KOPT-K1 (cell line): ENCODE results near the gene RAB17.

ENCODE experiments used
- H3K27ac ChIP-seq: fragments of 200-600 bp; sonication (generic); 2 replicates; pipeline ENCODE4 v1.5.1; 2016; ENCODE audit warnings: antibody characterized with exemption, mild to moderate bottlenecking, low read depth, low read length; ENCODE audit not compliant: poor library complexity, severe bottlenecking
- H3K36me3 ChIP-seq: fragments of 200-600 bp; sonication (generic); 2 replicates; pipeline ENCODE4 v1.5.1; 2017; ENCODE audit warnings: antibody characterized with exemption, mild to moderate bottlenecking, low read length, moderate library complexity; ENCODE audit not compliant: insufficient read depth
- H3K9me3 ChIP-seq: fragments of 200-600 bp; sonication (generic); 2 replicates; pipeline ENCODE4 v1.5.1; 2017; ENCODE audit warnings: antibody characterized with exemption, low read length, mild to moderate bottlenecking; ENCODE audit not compliant: insufficient read depth, poor library complexity, severe bottlenecking

Gene RAB17

DNA sequence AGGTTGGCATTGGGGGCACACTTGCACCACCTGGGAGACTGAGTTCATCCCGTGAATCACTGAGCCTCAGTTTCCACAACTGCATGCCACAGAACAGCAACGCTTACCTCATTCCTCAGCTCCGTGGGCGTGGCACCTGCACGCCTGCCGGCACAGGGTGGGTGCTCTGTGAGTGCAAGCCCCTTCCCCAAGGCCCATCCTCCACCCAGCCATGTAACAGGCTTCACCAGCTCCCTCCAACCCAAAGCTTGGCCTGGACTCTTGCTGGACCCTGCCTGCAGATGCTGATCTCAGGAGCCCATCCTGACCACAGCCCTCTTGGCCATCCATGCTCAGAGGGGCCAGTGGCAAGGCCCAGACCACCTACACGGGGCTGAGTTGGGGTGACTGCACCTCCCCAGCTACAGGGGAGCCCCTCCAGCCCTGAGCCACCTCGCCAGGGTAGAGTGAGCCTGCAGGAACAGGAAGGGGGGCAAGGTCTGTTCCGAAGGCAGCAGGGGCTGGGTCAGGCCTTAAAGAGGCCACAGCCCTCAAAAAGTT, 22.3 kb downstream of the RAB17 start:
- no peaks in the 10 kb centered on the region for H3K9me3 ChIP-seq
- no peak overlapping the region for H3K27ac ChIP-seq
- no peaks in the 10 kb centered on the region for H3K36me3 ChIP-seq

- Histone ChIP-seq H3K9me3 (no peaks in the 10 kb centered on the region), H3K36me3 (no peaks in the 10 kb centered on the region), H3K27ac (no peak overlapping the region)
These were observed 23.1 kb downstream of the RAB17 start for GRCh38 chr2:237567276-237568029.

GRCh38 chr2:237566401-237567235, 23.9 kb downstream of the RAB17 start, which contains the start of gene PRLH:
Gene PRLH (plus strand): TSS chr2:237566574. CDS start chr2:237566574, 0 bp downstream.
- H3K27ac ChIP-seq: no peak within 1 kb of the TSS
- no peaks in the 10 kb centered on the region for H3K36me3 ChIP-seq

GRCh38 chr2:237565974-237566373, 24.6 kb downstream of the RAB17 start:
- Histone ChIP-seq H3K9me3 (no peaks in the 10 kb centered on the region), H3K27ac (no peak overlapping the region), H3K36me3 (no peaks in the 10 kb centered on the region)

More at GRCh38 chr2:237566401-237567235, 23.9 kb downstream of the RAB17 start, which contains the start of gene PRLH:
- H3K9me3 ChIP-seq: no peaks in the 10 kb centered on the region

GRCh38 chr2:237564526-237565131, 25.9 kb downstream of the RAB17 start:
- Histone ChIP-seq H3K27ac (no peak overlapping the region), H3K36me3 (no peaks in the 10 kb centered on the region), H3K9me3 (no peaks in the 10 kb centered on the region)

- no peaks in the 10 kb centered on the region for H3K9me3 ChIP-seq
- no peak overlapping the region for H3K27ac ChIP-seq
- H3K36me3 ChIP-seq: no peaks in the 10 kb centered on the region
These were observed 26.7 kb downstream of the RAB17 start for GRCh38 chr2:237563816-237564215.

GRCh38 chr2:237561221-237561620, 29.3 kb downstream of the RAB17 start:
- peaks cover 4% of the 10 kb centered on the region for H3K9me3 ChIP-seq
- H3K36me3 ChIP-seq: no peaks in the 10 kb centered on the region
- H3K27ac ChIP-seq: no peak overlapping the region

GRCh38 chr2:237558961-237559641, 31.4 kb downstream of the RAB17 start:
- peaks cover 18% of the 10 kb centered on the region for H3K9me3 ChIP-seq
- H3K27ac ChIP-seq: no peak overlapping the region
- no peaks in the 10 kb centered on the region for H3K36me3 ChIP-seq

- no peak overlapping the region for H3K27ac ChIP-seq
- H3K36me3 ChIP-seq: no peaks in the 10 kb centered on the region
- peaks cover 18% of the 10 kb centered on the region for H3K9me3 ChIP-seq
These were observed 32.9 kb downstream of the RAB17 start for GRCh38 chr2:237557633-237558015.

GRCh38 chr2:237556773-237557632, 33.5 kb downstream of the RAB17 start:
- Histone ChIP-seq H3K36me3 (no peaks in the 10 kb centered on the region), H3K9me3 (peaks cover 18% of the 10 kb centered on the region), H3K27ac (no peak overlapping the region)

GRCh38 chr2:237555560-237555959, 35.0 kb downstream of the RAB17 start:
- H3K9me3 ChIP-seq: peaks cover 18% of the 10 kb centered on the region
- no peak overlapping the region for H3K27ac ChIP-seq
- H3K36me3 ChIP-seq: no peaks in the 10 kb centered on the region

DNA sequence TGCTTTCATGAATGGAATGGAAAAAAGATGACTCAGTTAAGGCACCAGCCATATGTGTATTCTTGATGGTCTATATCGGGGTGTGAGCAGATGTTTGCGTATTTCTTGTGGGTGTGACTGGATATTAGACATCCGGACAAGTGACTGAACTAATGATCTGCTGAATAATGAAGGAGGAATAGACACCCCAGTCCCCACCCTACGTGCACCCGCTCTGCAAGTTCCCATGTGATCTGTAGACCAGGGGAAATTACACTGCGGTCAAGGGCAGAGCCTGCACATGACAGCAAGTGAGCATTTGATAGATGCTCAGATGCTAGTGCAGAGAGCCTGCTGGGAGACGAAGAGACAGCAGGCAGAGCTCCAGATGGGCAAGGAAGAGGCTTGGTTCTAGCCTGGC, 36.6 kb downstream of the RAB17 start:
- H3K27ac ChIP-seq: no peak overlapping the region
- no peaks in the 10 kb centered on the region for H3K36me3 ChIP-seq
- H3K9me3 ChIP-seq: peaks cover 18% of the 10 kb centered on the region

- H3K36me3 ChIP-seq: no peaks in the 10 kb centered on the region
These were observed 37.6 kb downstream of the RAB17 start for GRCh38 chr2:237552908-237553307.

DNA sequence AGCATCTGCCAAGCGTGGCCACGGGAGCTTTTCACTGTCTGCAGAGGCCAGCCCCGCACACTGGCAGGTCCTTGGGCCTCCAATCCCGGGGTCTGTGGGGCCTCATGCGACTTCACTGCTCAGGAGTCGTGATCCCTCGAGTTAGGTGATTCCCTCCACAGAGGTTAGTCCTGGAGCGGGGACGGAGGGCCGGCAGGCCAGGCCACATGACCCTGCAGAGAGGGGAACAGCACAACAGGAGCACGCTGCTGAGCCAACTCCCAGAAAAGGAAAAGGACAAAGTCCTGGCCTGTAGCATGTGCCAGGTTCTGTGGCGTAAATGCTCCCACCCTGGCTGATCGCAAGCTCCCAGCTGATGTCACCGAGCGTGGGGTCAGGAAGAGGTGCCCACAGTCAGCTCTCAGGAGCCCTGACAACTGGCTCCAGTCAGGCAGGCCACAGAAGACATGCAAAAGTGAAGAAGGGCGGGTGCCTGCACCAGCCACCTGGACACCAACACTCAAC, 39.4 kb downstream of the RAB17 start:
- Histone ChIP-seq H3K9me3 (peaks cover 14% of the 10 kb centered on the region), H3K27ac (no peak overlapping the region), H3K36me3 (no peaks in the 10 kb centered on the region)

More at GRCh38 chr2:237552908-237553307, 37.6 kb downstream of the RAB17 start:
- Histone ChIP-seq H3K9me3 (peaks cover 18% of the 10 kb centered on the region), H3K27ac (no peak overlapping the region)
